ENCODE measurements around the gene NAGA. TPM values are rescaled to one million over a fixed set of nuclear protein-coding genes. Genes with fewer than 3 reads are reported as not detected.
"Not testable (repeated sequence)": the region's sequence is repeated elsewhere in the genome, so short reads cannot be mapped to it uniquely, and the experiment has no call there.

NAGA gene
- polyA plus RNA-seq (ENCODE audit: low read depth in 6 of 6): 10 to 100 TPM; 10.5 to 13.9 (median 11.3) TPM

DNA sequence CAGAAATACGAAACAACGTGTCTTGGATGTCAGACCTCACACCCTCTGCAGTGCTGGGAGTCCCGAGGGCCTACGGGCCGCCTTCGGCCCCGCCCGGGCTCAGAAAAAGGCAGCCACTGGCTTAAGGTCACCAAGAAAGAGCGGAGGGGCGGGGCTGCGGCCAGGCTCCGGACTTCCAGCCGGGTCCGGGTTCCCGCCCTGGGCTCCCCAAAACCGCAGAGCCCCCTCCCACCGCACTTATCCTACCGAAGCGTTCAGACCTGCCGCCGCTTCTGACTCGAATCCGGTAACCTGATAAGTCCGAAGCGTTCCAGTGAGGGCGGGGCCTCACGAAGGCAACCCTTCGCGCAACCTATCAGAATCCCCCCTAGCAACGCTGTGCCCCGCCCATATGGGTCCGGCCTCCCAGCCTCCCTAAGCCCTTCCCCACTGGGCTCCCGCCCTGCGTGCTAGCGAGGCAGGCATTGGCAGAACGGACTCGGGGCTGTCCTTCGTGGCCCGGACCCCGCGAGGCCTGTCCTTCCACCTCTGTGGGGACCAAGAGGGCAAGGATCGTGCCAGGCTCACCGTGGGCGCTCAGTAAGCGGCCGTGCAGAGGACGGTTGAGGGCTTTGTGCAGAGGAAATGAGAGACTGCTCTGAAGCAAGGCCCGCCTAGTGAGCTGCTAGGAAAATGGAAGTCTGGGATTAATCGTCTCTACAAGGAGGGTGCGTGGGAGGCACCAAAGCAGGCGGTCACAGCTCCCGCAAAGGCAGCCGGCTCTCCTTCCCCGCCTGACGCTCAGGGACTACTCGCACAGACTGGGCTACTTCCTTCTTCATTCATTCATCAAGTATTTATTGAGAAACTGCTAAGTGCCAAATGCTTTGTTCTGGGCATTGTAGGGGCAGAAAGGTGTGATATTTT, at the start of gene NAGA:
NAGA (minus strand) TSS at position 296 of the 906 bp plus-strand sequence. CDS start 515 bp downstream, outside the sequence.
- ATAC-seq (ENCODE audit: low read depth in 2 of 2): peak; percentile 95 to 96
- H3K4me1 Mint-ChIP-seq: peaks cover 30 to 50% (median 33%) of the 10 kb centered on the region in 3 donors
- DNase-seq: peak; percentile 90
- no peaks in the 10 kb centered on the region for H3K27me3 Mint-ChIP-seq
- peak within 1 kb of the TSS; percentile 74 to 95 (median 88) for H3K27ac Mint-ChIP-seq
- peak within 1 kb of the TSS; percentile 92 to 98 (median 94) for H3K4me3 Mint-ChIP-seq
- no peaks in the 10 kb centered on the region for H3K9me3 Mint-ChIP-seq
- peaks cover 5 to 9% of the 10 kb centered on the region in 2 donors for H3K36me3 Mint-ChIP-seq

DNA sequence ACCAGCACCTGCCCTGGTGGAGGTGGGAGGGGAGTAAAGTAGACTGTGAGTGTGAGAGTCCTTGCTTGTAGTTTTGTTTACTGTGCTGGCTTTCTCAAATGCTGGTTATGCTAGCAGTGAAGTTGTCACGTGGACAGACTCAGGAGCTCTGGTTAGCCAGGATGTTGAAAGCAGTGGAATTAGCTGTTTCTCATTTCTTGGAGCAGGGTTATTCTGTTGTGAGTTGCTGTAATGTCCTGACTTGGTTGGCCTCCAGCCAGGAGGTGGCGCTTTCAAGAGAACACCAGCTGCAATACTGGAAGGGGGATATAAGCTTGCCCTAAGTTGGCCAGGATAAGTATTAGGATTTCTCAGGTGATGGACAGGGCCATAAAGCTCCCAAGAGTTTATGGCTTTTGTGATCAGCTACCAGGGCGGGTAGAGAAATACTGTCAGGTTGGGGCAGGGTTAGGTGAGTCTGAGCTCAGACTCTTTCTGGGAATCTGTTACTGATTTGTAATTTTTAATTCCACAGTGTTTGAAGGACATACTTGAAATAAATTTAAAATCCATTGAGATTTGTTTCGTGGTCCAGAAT, 46.3 kb upstream of the NAGA start:
- no peak overlapping the region for H3K4me3 Mint-ChIP-seq
- H3K9me3 Mint-ChIP-seq: peaks cover 3 to 27% (median 18%) of the 10 kb centered on the region in 7 donors
- H3K27ac Mint-ChIP-seq: no peak overlapping the region
- H3K27me3 Mint-ChIP-seq: no peaks in the 10 kb centered on the region
- ATAC-seq (ENCODE audit: low read depth in 2 of 2) (no peak), DNase-seq (no peak)
- peaks cover 5 to 16% of the 10 kb centered on the region in 2 donors for H3K36me3 Mint-ChIP-seq
- H3K4me1 Mint-ChIP-seq: peaks cover 18 to 26% (median 24%) of the 10 kb centered on the region in 3 donors

DNA sequence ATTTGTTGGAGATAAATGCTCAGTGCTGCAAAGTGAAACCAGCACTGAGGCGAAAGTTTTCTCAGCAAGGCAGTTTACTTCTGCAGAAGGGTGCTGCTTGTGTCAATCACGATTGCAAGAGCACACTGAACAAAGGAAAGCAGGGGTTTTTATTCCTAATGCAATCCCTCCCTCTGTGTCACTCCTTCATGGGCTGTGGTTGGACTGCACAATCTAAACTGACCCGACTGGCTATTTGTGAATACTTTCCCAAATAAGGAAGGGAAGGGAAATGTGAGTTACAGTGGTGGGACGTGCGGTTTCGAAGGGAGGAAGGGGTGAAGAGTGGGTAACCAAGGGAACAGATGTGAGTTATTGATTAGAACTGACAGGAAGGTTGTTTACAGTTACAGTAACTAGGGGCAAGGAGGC, 44.8 kb upstream of the NAGA start:
- H3K27me3 Mint-ChIP-seq; ATAC-seq (ENCODE audit: low read depth in 2 of 2); H3K4me3 Mint-ChIP-seq; DNase-seq: not testable (repeated sequence)
- peaks cover 13 to 15% (median 14%) of the 10 kb centered on the region in 3 donors for H3K4me1 Mint-ChIP-seq
- peaks cover 3 to 27% (median 18%) of the 10 kb centered on the region in 7 donors for H3K9me3 Mint-ChIP-seq
- H3K27ac Mint-ChIP-seq: peak overlapping the region in 1 of 6 donors; percentile 76
- peaks cover 5 to 16% of the 10 kb centered on the region in 2 donors for H3K36me3 Mint-ChIP-seq

DNA sequence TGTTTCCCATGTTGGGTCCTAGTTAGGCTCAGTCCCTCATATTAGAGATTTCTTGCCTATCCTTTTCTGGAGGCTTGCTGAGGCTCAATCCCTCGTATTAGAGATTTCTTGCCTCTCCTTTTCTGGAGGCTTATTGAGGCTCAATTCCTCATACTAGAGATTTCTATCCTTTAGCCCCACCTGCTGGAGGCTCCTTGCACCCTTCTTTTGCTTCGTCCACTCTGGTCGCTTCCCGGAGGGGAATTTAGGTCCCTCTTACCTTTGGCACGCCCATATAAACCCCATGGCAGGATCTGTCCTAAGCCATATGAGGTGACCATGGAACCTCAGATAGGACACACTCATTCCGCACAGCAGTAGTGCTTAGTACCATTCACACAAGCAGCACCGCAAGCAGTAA, 44.1 kb upstream of the NAGA start:
- no peaks in the 10 kb centered on the region for H3K27me3 Mint-ChIP-seq
- ATAC-seq (ENCODE audit: low read depth in 2 of 2): no peak
- H3K4me1 Mint-ChIP-seq: peaks cover 6 to 8% (median 7%) of the 10 kb centered on the region in 3 donors
- no peak overlapping the region for H3K27ac Mint-ChIP-seq
- H3K9me3 Mint-ChIP-seq: peaks cover 3 to 27% (median 18%) of the 10 kb centered on the region in 7 donors
- no peak for DNase-seq
- peaks cover 5 to 16% of the 10 kb centered on the region in 2 donors for H3K36me3 Mint-ChIP-seq
- no peak overlapping the region for H3K4me3 Mint-ChIP-seq

DNA sequence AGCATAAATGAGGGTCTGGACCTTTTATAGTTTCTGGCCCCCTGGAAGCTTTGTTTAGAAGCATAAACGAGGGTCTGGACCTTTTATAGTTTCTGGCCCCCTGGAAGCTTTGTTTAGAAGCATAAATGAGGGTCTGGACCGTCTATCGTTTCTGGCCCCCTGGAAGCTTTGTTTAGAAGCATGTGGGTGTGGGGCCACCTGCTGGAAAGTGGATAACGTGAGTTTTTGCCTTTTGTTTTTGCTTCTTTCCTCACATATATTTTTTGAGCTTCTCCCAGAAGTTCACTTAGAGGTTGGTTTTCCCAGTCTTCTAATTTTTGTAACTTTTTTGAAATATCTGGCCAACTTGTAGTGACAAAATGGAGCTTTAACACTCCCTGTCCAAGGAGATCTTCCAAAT, 42.2 kb upstream of the NAGA start:
- not testable (repeated sequence) for H3K27me3 Mint-ChIP-seq; ATAC-seq (ENCODE audit: low read depth in 2 of 2); H3K4me3 Mint-ChIP-seq; H3K27ac Mint-ChIP-seq; H3K4me1 Mint-ChIP-seq; DNase-seq
- H3K9me3 Mint-ChIP-seq: peaks cover 3 to 27% (median 18%) of the 10 kb centered on the region in 7 donors
- H3K36me3 Mint-ChIP-seq: peaks cover 16% of the 10 kb centered on the region in 2 donors

DNA sequence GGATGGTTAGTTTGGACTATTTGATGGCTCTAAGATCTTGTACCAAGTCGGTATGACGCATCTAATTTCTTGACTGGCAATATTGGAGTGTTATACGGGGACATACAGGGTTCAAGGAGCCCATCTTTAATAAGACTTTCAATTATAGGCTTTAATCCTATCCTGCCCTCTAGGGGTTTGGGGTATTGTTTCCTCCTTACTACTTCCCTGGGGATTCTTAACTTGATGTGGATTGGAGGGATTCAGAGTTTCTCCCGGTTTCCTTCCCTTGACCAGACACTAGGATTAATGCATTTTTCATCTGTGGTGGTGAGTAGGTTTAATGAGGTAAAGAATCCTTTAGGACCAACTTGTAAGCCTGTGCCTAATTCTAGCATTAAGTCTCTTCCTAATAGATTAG, 41.2 kb upstream of the NAGA start:
- no peak for ATAC-seq (ENCODE audit: low read depth in 2 of 2)
- no peak for DNase-seq
- H3K4me1 Mint-ChIP-seq: no peaks in the 10 kb centered on the region
- no peak overlapping the region for H3K27ac Mint-ChIP-seq
- H3K27me3 Mint-ChIP-seq: no peaks in the 10 kb centered on the region
- peaks cover 3 to 26% (median 18%) of the 10 kb centered on the region in 7 donors for H3K9me3 Mint-ChIP-seq
- H3K36me3 Mint-ChIP-seq: peaks cover 17 to 22% of the 10 kb centered on the region in 2 donors
- H3K4me3 Mint-ChIP-seq: no peak overlapping the region

DNA sequence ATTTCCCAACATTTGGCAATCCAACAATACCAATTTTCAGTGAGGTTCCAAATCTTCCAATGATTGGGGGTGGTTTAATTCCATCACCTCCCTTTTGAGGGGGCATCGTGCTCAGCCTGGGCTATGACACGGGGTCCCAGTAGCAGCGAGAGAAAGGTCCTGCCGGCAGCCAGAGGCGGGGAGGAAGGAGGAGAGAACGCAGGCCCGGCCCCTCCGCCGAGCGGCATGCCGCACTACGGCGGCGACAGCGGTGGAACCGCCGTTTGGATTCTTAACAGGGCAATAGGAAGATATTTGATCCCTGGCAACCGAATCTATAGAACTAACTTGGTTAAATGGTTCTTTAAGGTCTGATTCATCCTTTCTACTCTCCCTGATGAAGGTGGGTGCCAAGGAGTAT, 38.2 kb upstream of the NAGA start:
- Mint-ChIP-seq H3K4me3 (no peak overlapping the region), H3K9me3 (peaks cover 2 to 14% (median 9%) of the 10 kb centered on the region in 7 donors), H3K36me3 (peaks cover 12 to 24% of the 10 kb centered on the region in 2 donors), H3K27me3 (no peaks in the 10 kb centered on the region), H3K4me1 (no peaks in the 10 kb centered on the region), H3K27ac (no peak overlapping the region)
- DNase-seq (no peak), ATAC-seq (ENCODE audit: low read depth in 2 of 2) (no peak)

DNA sequence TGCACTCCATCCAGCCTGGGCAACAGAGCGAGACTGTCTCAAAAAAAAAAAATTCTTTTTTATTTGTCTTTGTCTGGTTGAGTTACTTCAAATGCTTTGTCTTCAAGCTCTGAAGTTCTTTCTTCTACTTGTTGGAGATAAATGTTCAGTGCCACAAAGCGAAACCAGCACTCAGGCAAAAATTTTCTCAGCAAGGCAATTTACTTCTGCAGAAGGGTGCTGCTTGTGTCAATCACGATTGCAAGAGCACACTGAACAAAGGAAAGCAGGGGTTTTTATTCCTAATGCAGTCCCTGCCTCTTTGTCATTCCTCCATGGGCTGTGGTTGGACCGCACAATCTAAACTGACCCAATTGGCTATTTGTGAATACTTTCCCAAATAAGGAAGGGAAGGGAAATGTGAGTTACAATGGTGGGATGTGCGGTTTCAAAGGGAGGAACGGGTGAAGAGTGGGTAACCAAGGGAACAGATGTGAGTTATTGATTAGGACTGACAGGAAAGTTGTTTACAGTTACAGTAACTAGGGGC, 33.8 kb upstream of the NAGA start:
- ATAC-seq (ENCODE audit: low read depth in 2 of 2): not testable (repeated sequence)

DNA sequence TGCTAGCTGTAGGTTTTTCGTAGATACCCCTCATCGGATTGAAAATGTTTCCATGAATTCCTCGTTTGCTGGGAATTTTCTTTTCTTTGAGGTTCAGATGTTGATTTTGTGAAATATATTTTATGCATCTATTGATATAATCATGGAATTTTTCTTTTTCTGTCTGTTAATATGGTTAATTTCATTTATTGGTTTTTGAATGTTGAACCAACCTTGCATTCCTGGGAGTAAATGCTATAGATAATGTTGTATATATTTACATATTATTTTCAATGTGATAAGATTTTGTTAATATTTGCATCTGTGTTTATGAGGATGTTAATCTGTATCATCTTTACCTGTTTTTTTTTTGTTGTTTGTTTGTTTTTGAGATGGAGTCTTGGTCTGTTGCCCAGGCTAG, 30.6 kb upstream of the NAGA start:
- ATAC-seq (ENCODE audit: low read depth in 2 of 2) (no peak), DNase-seq (no peak)
- Mint-ChIP-seq H3K27me3 (no peaks in the 10 kb centered on the region), H3K9me3 (peaks cover 4 to 45% (median 39%) of the 10 kb centered on the region in 7 donors), H3K4me1 (no peaks in the 10 kb centered on the region), H3K4me3 (no peak overlapping the region), H3K27ac (peak overlapping the region in 1 of 6 donors; percentile 14), H3K36me3 (peaks cover 4 to 21% of the 10 kb centered on the region in 2 donors)

More for the DNA sequence above, 33.8 kb upstream of the NAGA start:
- not testable (repeated sequence) for DNase-seq, H3K4me1 Mint-ChIP-seq, H3K27me3 Mint-ChIP-seq, H3K4me3 Mint-ChIP-seq, H3K27ac Mint-ChIP-seq
- Mint-ChIP-seq H3K9me3 (peaks cover 4 to 43% (median 36%) of the 10 kb centered on the region in 7 donors), H3K36me3 (peaks cover 17 to 28% of the 10 kb centered on the region in 2 donors)

DNA sequence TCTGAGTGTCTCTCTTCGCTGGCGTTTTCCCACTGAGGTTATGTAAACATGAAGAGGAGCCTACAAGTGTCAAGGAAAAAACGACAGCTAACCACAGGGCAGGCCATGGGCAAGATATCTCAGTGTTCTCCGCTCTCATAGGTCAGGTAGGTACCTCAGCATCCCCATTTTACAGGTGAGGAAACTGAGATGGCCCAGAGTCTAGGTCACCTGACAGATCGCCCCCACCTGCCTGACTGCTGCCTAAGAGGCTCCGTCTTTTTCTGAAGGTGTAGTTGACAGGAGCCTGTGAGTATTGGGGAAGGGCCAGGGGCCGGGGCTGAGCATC, 20.8 kb upstream of the NAGA start:
- Mint-ChIP-seq H3K36me3 (no peaks in the 10 kb centered on the region), H3K27me3 (no peaks in the 10 kb centered on the region), H3K27ac (peak overlapping the region; percentile 95 to 100 (median 98)), H3K4me3 (peak overlapping the region; percentile 97 to 99 (median 99)), H3K9me3 (no peaks in the 10 kb centered on the region), H3K4me1 (peaks cover 16 to 34% (median 25%) of the 10 kb centered on the region in 3 donors)
- DNase-seq (no peak), ATAC-seq (ENCODE audit: low read depth in 2 of 2) (no peak)

DNA sequence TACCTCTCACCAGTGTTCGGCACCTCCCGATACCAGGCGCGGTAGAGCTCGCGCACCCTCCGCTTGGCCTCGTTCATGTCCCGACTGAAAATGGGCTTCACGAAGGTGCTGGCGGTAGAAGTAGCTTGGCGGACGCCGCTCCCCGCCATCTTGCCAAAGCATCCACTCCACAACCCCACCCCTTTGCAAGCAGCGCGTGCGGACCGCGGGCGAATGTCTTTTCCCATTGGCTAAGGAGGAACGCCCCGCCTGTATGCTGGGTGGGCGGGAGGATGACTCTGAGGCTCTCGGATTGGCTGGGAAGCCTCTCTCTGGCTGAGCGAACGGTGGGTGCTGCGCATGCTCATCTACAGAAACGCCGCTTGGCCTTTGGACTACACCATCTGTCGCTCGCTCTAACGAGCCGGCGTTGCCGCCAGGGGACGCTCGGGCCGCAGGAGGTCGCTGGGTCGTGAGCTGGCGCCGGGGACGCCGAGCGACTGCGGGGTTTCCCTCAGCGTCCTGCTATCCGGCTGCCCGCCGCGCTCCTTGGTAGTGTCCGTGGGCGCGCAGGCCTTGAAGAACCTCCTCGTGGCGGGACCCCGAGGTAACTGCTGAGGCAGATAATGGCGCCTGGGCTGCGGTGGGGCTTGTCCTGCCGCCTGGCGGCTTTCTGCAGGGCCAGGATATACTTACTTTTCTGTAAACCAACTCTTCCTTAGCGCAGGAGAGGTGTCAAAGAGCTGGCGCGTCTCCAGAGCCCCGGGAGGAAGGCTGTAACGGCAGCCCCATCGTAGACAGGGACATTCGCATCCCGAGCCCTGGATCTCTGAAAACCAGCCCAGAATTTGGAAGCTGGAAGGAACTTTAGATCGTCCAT, 20.2 kb upstream of the NAGA start, which contains the start of gene NDUFA6:
NDUFA6 (minus strand) TSS at position 177 of the 859 bp plus-strand sequence; CDS start at position 149, 28 bp downstream.
- Mint-ChIP-seq H3K27ac (peak within 1 kb of the TSS; percentile 95 to 100 (median 98)), H3K4me1 (peaks cover 16 to 34% (median 25%) of the 10 kb centered on the region in 3 donors), H3K36me3 (peaks cover 0 to 6% of the 10 kb centered on the region in 2 donors), H3K27me3 (no peaks in the 10 kb centered on the region), H3K9me3 (no peaks in the 10 kb centered on the region), H3K4me3 (peak within 1 kb of the TSS; percentile 97 to 99 (median 99))
- peak; percentile 85 to 91 for ATAC-seq (ENCODE audit: low read depth in 2 of 2)
- DNase-seq: peak; percentile 99

DNA sequence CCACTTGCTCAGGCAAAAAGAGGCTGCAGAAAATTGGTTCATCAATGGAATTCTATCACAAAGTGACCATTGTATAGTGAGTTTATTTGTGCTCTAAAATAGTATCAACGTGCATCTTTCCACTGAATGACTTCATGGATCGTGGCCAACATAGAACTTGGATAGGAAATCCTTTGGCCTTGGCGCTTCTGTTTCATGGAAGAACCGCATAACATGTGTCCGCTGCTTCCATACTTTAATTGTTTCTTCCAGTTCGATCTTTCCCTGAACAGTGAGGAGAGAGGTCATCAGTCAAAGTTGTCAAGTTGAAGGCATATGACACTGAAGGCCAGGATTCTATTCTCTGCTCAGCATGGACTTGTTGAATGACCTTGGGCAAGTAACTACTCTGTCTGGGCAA, 15.4 kb upstream of the NAGA start:
- Mint-ChIP-seq H3K27me3 (no peaks in the 10 kb centered on the region), H3K36me3 (peaks cover 8 to 22% of the 10 kb centered on the region in 2 donors), H3K4me1 (peaks cover 27 to 44% (median 34%) of the 10 kb centered on the region in 3 donors), H3K27ac (no peak overlapping the region), H3K4me3 (peak overlapping the region in 1 of 8 donors; percentile 71), H3K9me3 (no peaks in the 10 kb centered on the region)
- ATAC-seq (ENCODE audit: low read depth in 2 of 2) (no peak), DNase-seq (no peak)

Measured in naive B cell (primary cell).